Endothelial cell of hepatic sinusoid (primary cell): ENCODE data around the gene VEZF1.

Experiments used
- in situ Hi-C: cut with HindIII; loops from 2 replicates; pipeline ENCODE4 v1.10.0; 2017; ENCODE audit warnings: low sequenced_read_pairs

Gene VEZF1

DNA sequence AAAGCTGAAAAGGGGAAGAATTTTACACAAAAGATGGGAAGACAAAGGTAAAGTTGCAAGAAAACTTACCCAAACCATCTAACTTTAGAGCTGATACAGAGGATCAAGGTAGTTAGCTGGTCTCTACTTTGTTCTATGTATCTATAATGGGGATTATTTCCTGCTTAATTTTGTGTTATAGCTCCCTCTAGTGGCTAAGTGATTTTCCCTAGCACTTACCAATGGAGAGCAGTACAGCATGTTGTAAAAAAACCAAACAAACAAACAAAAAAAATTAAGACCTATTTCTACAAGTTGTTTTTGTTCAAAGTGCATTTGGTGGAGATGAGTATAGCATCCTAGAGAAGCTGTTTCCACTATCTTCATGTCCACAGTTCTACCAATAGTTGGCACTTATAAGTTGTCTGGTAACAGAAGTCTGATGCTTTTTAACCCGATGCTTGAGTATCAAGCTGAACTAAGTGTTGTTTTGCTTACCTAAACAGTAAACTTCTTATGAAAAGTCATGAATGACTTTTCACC lies 11.5 kb upstream of the VEZF1 start:
- in situ Hi-C loops, result no loop called here

DNA sequence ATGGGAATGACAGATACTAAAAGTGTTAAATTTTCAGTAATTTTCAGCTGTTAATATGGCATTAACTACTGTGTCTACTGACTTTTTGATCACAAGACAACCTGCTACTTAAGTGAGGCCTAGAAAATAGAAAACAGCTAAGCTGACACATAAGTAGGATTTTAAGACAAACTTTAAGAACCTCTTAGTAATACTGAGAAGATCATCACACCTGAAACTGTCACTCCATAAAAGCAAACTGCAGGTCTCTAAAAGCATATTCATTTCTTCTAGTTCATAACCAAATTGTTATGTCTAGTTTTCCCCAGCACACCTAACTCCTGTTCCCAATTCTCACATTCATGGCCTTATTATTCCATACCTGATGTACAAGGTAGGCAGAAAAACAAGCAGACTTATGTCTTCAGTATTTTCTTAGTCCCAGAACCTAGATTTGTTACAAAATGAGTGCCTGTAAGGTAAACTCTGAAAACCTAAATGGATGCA lies 11.0 kb upstream of the VEZF1 start:
- in situ Hi-C loops, result no loop called here

DNA sequence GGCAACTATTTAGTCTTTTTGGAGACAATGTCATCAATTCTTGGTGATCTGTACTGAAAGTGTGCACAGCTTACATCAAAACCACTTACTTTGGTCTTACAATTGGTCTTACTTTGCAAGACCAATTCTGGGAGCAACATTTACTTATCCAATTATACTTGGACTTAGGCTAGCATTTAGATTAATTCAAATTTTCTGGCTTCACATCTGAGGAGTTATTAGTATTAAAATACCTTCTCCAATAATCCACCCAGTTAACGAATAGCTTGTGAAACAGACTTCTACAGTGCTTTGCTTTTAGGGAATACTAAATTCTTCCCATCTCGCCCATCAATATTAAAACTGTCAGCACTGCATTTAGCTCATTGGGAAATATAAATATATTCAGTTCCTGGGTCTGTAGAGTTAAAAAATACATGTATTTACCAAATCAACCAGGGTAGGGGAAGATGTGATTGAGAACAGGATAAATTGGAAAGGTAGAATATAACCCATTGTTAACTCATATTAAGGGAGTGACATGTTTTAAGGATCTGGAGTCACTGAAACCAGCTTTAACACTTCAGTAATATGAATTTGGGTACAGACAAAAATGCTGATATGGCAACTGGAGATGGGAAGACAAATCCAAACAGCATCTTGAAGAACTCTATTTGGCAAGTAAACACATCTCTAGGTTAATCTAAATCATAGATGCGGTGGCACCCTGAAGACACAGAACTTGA lies 9.2 kb upstream of the VEZF1 start:
- in situ Hi-C loops, result no loop called here

DNA sequence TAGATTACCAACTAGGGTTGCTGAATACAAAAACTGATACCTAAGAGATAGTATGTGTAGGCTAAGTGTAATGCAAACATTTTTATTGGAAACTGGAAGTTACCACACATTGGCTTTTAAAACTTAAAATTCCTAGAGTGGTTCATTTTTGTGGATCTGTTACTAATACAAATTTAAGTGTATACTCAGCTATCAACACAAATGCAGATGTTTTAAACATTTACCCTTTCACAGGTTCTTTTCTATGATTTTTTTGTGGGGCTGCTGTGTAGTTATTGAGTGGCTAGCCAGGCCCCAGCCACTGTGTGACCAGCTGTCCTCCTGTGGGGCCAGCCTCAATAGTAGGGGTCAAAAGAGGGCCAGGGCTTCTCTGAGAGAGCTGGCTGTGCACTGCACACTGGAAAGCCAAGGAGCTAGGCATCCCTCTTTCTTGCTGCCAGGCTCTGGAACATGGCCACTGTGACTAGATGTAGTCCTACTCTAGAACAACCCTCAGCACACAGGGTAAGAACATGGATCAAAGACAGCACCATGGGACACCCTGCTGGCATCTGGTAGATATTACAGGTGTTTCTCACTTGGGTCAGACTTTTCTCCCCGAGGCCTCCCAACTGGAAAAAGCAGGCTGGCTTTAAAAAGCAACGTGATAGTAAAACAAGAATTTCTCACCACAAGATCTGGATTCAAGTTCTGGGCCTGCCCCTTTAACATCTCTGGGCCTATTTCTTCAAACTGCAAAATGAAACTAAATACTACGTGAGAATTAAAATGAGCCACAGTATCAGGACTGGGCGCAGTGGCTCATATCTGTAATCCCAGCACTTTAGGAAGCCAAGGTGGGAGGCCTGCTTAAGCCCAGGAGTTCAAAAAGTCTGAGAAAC lies 7.3 kb upstream of the VEZF1 start:
- in situ Hi-C loops, result no loop called here

DNA sequence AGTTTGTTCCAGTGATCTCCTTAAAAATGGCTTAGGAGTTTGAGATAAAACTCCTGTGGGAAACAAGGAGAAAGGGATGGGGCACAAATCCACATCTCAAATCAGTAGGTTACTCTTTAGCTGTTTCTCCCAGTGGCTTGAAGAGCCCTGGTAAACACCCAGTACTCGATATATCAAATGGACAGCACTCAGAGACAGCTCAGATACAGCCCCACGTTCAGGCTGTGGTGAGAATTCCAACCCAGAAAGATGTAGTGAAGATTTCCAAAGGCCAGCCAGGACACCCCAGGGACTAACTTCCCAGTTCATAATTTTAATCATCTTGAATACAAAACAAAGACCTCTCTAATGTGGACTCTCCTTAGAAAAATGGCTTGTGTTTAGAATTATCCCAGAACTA lies 6.4 kb upstream of the VEZF1 start:
- in situ Hi-C loops, result loop anchor here (5.0 kb wide), 2 partner anchors 72 to 137 kb away; no protein-coding TSS in a partner anchor

DNA sequence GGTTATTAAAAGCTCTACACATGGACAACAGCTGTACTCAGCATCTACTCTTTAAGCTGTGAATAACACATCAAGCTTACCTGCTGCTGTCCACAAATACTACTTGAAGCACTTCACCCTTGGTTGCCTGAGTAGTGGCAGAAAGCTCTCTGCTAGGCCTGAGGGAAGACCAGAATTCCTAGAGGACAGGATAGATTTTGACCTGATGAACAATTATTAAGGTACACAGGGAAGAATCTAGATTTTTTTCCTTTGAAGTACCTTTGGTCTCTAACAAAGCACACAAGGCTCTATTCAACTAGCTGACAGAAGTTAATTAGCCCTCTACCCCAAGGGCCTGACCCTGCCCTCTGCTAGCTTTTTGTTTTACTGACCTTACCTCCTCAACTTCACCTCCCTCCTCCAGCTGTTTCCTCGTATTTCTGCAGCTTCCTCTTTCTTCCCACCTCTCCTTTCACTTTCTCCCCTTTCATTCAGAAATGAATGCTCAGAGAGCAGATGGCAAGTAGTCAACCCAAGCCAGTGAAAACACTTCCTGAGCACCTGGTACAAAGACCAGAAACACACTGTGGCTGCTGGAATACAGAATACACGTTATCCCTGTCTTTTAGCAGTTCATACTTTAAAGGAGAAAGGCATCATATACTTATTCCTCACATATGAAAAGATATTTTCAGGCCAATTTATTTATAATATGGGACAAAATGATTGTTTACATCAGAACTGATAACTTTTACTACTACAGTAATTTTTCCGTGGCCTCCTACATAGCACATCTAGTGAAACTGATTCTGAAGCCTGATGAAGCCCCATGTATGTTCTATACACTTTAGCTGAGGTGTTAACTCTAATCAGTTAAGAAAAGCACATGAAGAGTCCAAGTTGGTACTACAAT lies 5.7 kb upstream of the VEZF1 start:
- in situ Hi-C loops, result loop anchor here (5.0 kb wide), 2 partner anchors 71 to 136 kb away; no protein-coding TSS in a partner anchor

DNA sequence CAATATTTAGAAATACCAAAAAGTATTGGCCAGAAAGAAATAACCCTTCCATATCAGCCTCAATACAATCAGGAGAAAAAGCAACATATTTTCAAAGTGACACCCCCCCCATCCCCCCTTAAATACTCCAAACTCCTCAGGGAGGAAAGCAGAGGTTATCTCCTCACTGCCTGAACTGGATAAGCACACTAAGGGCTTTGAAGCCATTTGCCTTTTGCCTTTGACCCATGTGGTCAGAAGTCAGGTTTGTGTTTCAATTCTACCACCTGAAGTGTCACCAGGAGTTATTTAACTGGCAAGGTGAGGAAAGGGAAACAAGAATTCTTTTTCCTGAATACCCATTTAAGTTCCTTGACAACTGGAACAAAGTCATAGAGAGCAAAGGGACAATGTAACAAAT lies 3.5 kb upstream of the VEZF1 start:
- in situ Hi-C loops, result loop anchor here (5.0 kb wide), 2 partner anchors 69 to 134 kb away; no protein-coding TSS in a partner anchor

DNA sequence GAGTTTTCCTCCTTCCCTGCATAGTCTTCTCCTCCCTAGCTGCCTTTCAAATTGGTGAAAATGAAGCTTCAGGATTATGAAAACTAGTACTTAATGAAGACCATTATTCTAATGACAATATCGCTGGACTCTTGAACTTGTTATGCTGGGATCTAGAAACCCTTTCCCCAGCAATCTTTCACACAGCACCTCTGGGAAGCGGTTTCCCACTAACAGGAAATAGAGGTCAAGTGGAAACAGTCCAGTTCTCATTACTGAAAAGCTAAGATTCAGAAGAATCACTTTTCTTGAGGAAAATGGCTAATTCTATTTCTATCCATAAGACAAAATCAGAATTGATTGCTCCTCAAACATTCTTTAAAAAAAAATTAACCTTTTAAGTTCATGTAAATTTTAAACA lies 2.0 kb upstream of the VEZF1 start:
- in situ Hi-C loops, result loop anchor here (5.0 kb wide), 2 partner anchors 68 to 133 kb away; no protein-coding TSS in a partner anchor

DNA sequence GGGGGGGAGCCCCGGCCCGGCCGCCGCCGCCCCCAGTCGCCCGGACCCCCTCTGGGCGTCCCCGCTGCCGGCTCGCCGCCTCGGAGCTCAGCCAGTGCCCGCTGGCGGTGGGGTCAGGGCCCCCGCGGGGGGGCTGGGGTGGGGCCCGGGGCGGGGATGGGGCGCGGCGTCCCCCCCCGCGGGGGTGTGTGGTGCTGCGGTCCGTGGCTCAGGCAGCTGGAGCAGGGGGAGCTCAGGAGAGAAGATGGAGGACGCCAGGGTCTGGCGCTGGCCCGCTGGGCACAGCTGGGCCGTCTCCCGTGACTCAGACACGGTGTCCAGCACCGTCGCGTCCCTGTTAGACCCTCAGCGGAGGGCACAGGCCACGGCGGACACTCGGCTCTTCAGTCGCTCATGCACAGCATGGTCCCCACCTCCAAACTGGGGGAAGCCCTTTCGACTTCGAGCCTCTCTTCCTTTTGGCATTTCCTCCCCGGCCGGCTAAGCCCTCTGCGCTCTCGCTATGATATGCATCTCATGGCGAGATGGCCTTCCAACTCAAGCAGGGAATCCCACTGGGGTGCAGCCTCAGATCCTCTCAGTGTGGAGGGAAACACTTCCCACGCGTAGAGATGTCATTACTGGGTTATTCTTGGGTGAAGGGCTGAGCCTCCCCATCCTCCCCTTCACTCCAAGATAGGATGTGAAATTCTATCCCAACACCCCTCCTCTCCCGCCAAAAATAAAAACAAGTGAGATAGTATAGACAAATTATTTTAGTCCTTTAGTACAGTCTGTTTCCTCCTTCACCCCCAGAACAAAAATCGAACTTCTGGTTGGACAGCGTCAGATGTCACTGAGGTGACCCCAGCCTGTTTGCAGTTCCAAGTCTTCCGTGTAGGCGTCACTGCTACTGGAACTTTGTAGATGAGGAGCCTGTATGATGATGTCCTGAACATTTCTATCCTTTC lies 522 bp upstream of the VEZF1 start:
- in situ Hi-C loops, result no loop called here

DNA sequence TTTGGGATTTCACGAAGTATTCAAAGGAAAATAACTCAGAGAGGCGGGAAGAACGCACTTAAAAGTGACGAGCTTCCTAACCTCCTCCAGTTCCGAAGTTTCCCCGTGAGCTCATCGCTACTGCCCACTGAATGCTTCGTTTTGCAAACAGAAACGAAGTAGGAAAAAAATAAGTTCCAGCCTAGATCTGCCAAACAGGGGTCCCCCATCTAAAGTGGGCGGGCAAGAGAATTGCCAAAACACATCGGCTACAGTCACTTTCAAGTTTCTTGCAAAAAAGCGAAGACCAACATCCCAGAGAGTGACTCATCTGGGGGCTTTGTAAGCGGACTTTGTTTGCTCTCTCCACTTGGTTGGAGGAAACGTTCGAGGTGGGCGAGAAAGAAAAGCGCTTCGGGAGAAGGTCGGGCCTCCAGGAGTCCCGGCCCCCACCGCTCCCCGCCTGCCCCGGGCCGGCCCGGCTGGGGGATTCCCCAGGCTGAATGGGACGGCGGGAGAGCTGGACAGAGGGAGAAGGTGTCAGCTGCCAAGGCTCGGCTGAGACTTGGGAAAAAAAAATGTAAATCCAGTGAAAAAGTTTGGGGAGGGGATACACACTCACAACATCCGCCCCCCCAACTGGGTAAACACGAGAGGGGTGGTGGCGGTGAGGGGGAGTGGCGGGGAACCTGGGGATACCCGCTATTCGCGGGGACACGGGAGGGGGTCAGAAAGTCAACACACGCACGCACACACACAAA lies 1.0 kb downstream of the VEZF1 start:
- in situ Hi-C loops, result no loop called here

DNA sequence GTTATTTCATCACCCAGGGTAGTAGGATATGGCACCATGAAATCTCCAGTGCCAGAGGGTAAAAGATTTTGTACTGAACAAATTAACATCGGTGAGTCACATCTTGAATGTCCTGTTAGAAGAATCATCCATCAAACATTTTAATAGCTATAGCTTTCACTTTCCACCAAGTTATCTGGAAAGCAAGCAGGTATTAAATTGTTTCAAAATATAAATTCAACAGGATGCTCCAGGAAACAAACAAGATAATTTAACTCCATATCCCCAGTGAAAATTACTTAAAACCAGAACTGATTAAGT lies 2.4 kb downstream of the VEZF1 start:
- in situ Hi-C loops, result no loop called here

DNA sequence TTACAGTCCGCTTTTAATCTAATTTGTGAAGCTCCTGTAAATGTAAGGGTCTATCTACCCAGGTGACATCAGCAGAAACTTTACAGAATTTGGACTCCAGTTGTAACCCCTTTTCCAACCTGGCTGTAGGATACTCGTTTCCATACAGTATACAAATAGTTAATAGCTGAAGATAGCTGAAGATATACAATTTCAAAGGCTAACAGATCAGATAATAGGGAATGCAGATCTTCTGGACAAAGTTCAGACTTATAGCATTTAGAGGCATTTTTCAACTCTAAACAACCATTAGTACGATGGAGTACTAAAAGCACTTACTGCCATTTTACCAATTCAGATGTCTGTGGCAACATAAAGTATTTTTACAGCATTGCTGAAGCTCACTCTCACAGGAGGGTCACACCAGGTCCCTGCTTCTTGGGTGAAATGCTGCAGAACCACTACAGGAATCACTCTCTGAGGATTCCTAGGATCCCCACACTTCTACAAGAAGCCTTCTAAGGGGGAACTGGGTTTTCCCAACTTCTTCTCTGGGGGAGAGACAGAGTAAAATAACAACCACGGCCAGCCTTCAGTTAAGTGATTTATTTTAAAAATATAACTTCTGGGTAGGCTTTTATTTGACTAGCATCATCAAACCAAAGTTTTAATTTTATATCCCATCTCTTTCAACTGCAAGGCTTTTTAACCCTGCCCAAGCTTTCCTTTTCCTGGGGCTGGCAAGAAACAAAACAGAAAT lies 2.9 kb downstream of the VEZF1 start:
- in situ Hi-C loops, result no loop called here

DNA sequence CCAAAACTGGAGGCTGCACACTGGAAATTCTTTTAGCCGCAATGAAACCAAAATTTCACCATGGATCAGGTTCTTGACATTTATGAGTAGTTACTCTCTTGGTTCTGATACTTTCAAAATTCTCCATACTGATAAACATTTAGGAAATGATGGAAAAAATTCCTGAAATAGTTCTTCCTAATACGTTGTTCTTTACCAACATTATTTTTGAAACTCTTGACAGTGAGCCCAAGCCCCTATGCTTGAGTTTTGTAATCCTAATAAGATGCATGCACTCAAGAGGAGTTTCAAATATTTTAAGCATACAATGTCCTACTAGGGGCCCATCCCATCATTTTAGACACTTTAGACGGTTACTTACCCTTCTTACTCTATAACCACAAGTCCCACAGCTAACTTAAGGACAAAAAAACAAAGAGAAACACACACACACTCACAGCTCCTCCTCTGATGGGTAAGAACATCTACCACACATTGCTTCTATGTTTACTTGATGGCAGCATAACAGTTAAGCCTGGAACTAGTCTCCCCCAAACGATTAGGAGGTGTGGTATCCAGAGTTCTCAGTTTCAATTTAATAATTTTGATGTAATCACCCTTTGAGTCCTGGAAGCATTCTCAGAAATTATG lies 3.7 kb downstream of the VEZF1 start:
- in situ Hi-C loops, result no loop called here

DNA sequence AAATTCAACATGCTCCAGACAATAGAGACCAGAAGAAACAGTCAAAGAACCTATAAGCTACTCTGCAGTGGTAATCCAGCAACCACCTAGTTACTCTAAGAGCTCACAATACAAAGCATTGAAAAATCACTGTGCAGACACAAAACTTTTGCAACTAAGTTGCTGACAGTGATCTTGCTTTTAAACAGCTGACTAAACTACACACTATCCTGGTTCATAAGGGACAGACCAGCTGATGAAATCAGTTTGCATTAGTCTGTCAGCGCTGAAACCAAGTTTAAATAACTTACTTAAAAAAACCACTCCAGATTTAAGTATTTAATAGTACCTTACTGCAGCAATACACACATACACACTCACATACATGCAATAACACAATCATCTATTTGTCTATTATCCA lies 4.6 kb downstream of the VEZF1 start:
- in situ Hi-C loops, result no loop called here

DNA sequence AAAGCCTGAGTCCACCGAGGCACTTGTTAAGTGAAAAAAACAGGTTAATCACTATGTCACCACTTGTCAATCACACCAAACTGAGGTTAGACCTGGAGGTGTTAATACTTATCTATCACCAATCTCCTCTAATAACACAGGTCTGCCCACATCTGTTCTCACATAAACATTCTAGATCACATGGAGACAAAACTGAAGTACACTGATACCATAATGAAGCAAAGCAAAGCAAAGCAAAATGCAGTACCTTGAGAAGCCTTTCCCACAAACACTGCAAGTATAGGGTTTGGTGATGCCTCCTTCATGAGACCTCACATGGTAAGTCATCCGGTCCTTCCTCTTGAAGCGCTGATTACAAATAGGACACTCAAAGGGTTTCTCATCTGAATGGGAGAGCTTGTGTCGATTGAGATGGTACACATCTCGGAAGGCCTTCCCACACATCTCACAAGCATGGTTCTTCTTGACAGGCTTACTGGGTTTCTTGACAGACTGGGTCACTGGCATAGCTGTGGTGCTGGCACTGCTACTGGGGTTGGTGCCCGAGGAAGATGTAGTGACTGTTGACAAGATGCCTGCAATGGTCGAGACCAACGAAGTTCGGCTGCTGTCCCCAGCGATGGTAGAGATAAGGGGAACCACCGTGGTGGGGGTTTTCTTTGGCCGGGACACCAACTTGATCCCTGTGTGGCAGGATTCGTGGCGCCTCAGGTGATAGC lies 5.4 kb downstream of the VEZF1 start:
- in situ Hi-C loops, result no loop called here

DNA sequence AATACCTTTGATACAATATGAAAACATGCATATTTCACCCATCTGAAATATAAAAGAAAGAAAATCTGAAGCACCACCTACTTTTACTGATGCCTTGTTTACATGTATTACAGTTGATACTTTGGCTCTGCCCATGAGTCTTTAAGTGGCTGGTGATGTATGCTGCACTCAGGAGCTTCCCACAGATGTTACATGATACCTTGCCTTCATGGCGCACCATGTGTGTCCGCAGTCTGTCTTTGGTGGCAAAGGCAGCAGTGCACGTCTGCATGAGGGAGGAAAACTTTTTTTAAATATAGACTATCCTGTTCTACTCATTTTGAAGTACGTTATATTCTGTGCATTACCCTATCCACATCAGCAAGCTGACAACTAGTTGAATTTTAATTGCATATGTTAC lies 7.5 kb downstream of the VEZF1 start:
- in situ Hi-C loops, result no loop called here

DNA sequence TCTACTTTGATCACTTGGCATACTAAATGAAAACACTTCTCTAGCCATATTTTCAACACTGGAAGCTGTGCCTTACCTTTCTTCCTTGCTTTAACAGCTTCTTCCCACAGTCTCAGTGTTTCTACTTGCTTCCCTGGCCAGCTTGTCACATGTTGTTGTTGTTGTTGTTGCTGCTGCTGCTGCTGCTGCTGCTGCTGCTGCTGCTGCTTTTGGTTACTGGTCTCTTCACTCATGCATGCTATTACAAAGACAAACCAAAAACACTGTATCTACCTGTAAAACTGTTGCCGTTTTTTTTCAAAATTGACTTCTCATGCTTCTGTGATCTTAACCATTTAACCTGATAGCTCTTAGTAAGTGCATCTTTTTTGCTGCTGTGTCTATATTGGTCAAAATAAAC lies 9.0 kb downstream of the VEZF1 start:
- in situ Hi-C loops, result no loop called here
